GM23338 (cell line): ENCODE measurements around the gene BMP15.

Experiments used
- CREB1 ChIP-seq: fragments of 250-450 bp; sonication (Bioruptor Pico); IDR thresholded peaks from 2 replicates; pipeline ENCODE4 v1.5.0; 2020; ENCODE audit warnings: low read depth, mild to moderate bottlenecking, moderate library complexity
- CTCF ChIP-seq, 2 experiments: fragments of 200-600 bp in 1 of 2; sonication (generic) in 1 of 2; conservative IDR thresholded peaks; 2 replicates each; pipeline versions ENCODE4 v1.5.1 to v1.6.1; 2016 to 2017; ENCODE audit warnings: antibody characterized with exemption in 2 of 2, low read depth in 2 of 2, mild to moderate bottlenecking in 2 of 2, moderate library complexity in 1 of 2
- ETS1 ChIP-seq: IDR thresholded peaks from 2 replicates; pipeline ENCODE4 v1.6.1; 2016; ENCODE audit warnings: antibody characterized with exemption
- EZH2 ChIP-seq: fragments of 200-600 bp; sonication (generic); IDR thresholded peaks from one replicate; pipeline ENCODE4 v1.8.0; 2017; ENCODE audit warnings: antibody characterized with exemption, mild to moderate bottlenecking, low read depth; ENCODE audit not compliant: unreplicated experiment
- EZH2phosphoT487 ChIP-seq: fragments of 200-600 bp; sonication (generic); IDR thresholded peaks from one replicate; pipeline ENCODE4 v1.8.1; 2018; ENCODE audit warnings: antibody characterized with exemption; ENCODE audit not compliant: unreplicated experiment
- JUNB ChIP-seq: IDR thresholded peaks from one replicate; pipeline ENCODE4 v1.6.1; 2016; ENCODE audit warnings: antibody characterized with exemption; ENCODE audit not compliant: unreplicated experiment
- NANOG ChIP-seq: IDR thresholded peaks from 2 replicates; pipeline ENCODE4 v1.6.1; 2016; ENCODE audit warnings: antibody characterized with exemption, borderline replicate concordance
- POLR2AphosphoS5 ChIP-seq: IDR thresholded peaks from 2 replicates; pipeline ENCODE4 v1.6.1; 2016; ENCODE audit warnings: antibody characterized with exemption, low read depth
- REST ChIP-seq: IDR thresholded peaks from one replicate; pipeline ENCODE4 v1.6.1; 2018; ENCODE audit warnings: antibody characterized with exemption; ENCODE audit not compliant: unreplicated experiment
- STAT1 ChIP-seq: IDR thresholded peaks from one replicate; pipeline ENCODE4 v1.6.1; 2016; ENCODE audit warnings: antibody characterized with exemption; ENCODE audit not compliant: unreplicated experiment

- TF ChIP-seq POLR2AphosphoS5 (no peak), REST (no peak), CTCF (conservative IDR thresholded peaks at IDR 0.05; ENCODE audit: low read depth in 2 of 2) (no peak), STAT1 (no peak), EZH2 (no peak), EZH2phosphoT487 (no peak), CREB1 (CRISPR knock-in tag) (no peak), JUNB (no peak), NANOG (no peak), ETS1 (no peak)
Observed at GRCh38 chrX:50953832-50954231, 43.3 kb downstream of the BMP15 start.
